ENCODE results near the gene MEGF8.

MEGF8 gene

GRCh38 chr19:42278452-42279154 is 46.8 kb upstream of the MEGF8 start:
- H3K14ac ChIP-seq (ENCODE audit: low read length in 2 of 2) = no peak overlapping the region
- H2AFZ ChIP-seq (ENCODE audit: low read depth, low read length) = no peak overlapping the region
- no peak overlapping the region for H2BK12ac ChIP-seq (ENCODE audit: low read length in 2 of 2)
- H4K8ac ChIP-seq (ENCODE audit: low read length) = no peak overlapping the region
- H3K4me3 ChIP-seq (ENCODE audit: insufficient read depth in 1 of 2, low read depth in 1 of 2, low read length in 2 of 2) = peak overlapping the region in 1 of 2 experiments; percentile 23
- H3K23ac ChIP-seq (ENCODE audit: low read length in 2 of 2) = no peak overlapping the region
- H3K36me3 ChIP-seq (ENCODE audit: control insufficient read depth in 1 of 2, insufficient read depth in 2 of 2, low read depth in 1 of 2, low read length in 2 of 2) = peaks cover 38 to 40% of the 10 kb centered on the region in 2 experiments
- H4K91ac ChIP-seq (ENCODE audit: low read length) = peak overlapping the region; percentile 64
- H3K18ac ChIP-seq (ENCODE audit: low read depth in 1 of 2, low read length in 2 of 2) = no peak overlapping the region
- H2BK15ac ChIP-seq (ENCODE audit: low read depth, poor library complexity, severe bottlenecking) = no peak overlapping the region
- peak overlapping the region; percentile 5 for H3K4me2 ChIP-seq (ENCODE audit: low read length, poor library complexity, severe bottlenecking)
- H3K27me3 ChIP-seq (ENCODE audit: control insufficient read depth in 1 of 2, insufficient read depth in 1 of 2, low read length in 2 of 2) = no peaks in the 10 kb centered on the region
- peaks cover 2% of the 10 kb centered on the region for H3K79me1 ChIP-seq (replicated peaks; ENCODE audit: low read length, poor library complexity, severe bottlenecking)
- H2BK120ac ChIP-seq (ENCODE audit: low read depth, low read length) = no peak overlapping the region
- H2AK5ac ChIP-seq (ENCODE audit: low read length, severe bottlenecking) = peak overlapping the region; percentile 89
- peak overlapping the region; percentile 90 for H3K27ac ChIP-seq (ENCODE audit: low read length, poor library complexity, severe bottlenecking)
- H3K9me3 ChIP-seq (ENCODE audit: control insufficient read depth, low read length) = no peaks in the 10 kb centered on the region
- H3K4me1 ChIP-seq (ENCODE audit: control insufficient read depth, insufficient read depth, low read depth, low read length) = peaks cover 76% of the 10 kb centered on the region
- peak overlapping the region; percentile 67 for H2BK5ac ChIP-seq (ENCODE audit: low read depth, low read length, poor library complexity, severe bottlenecking)
- H3K4ac ChIP-seq (ENCODE audit: low read depth in 1 of 2, low read length in 2 of 2) = peak overlapping the region in 1 of 2 experiments; percentile 57
- DNase-seq = no peak
- H3K9ac ChIP-seq (ENCODE audit: low read length) = peak overlapping the region; percentile 79
- 93% methylated on average over 5 of the region's 5 CpGs for WGBS

- DNase-seq = no peak
- 29% methylated on average over 6 of the region's 6 CpGs for whole genome bisulfite sequencing
- Histone ChIP-seq H4K8ac (ENCODE audit: low read length) (peak overlapping the region; percentile 74), H3K9me3 (ENCODE audit: control insufficient read depth, low read length) (no peaks in the 10 kb centered on the region), H4K91ac (ENCODE audit: low read length) (peak overlapping the region; percentile 81), H2BK5ac (ENCODE audit: low read depth, low read length, poor library complexity, severe bottlenecking) (no peak overlapping the region), H3K4ac (ENCODE audit: low read depth in 1 of 2, low read length in 2 of 2) (peak overlapping the region; percentile 0 to 66), H2BK12ac (ENCODE audit: low read length in 2 of 2) (peak overlapping the region; percentile 21 to 33), H3K4me3 (ENCODE audit: insufficient read depth in 1 of 2, low read depth in 1 of 2, low read length in 2 of 2) (peak overlapping the region; percentile 69 to 86), H3K27ac (ENCODE audit: low read length, poor library complexity, severe bottlenecking) (peak overlapping the region; percentile 90), H3K18ac (ENCODE audit: low read depth in 1 of 2, low read length in 2 of 2) (peak overlapping the region; percentile 7 to 72), H3K4me1 (ENCODE audit: control insufficient read depth, insufficient read depth, low read depth, low read length) (peaks cover 70% of the 10 kb centered on the region), H3K23ac (ENCODE audit: low read length in 2 of 2) (no peak overlapping the region), H2AFZ (ENCODE audit: low read depth, low read length) (no peak overlapping the region), H3K27me3 (ENCODE audit: control insufficient read depth in 1 of 2, insufficient read depth in 1 of 2, low read length in 2 of 2) (no peaks in the 10 kb centered on the region), H2BK120ac (ENCODE audit: low read depth, low read length) (no peak overlapping the region), H2BK15ac (ENCODE audit: low read depth, poor library complexity, severe bottlenecking) (peak overlapping the region; percentile 9), H3K79me1 (replicated peaks; ENCODE audit: low read length, poor library complexity, severe bottlenecking) (no peaks in the 10 kb centered on the region), H3K36me3 (ENCODE audit: control insufficient read depth in 1 of 2, insufficient read depth in 2 of 2, low read depth in 1 of 2, low read length in 2 of 2) (peaks cover 31 to 32% of the 10 kb centered on the region in 2 experiments), H3K9ac (ENCODE audit: low read length) (peak overlapping the region; percentile 79), H3K14ac (ENCODE audit: low read length in 2 of 2) (no peak overlapping the region), H2AK5ac (ENCODE audit: low read length, severe bottlenecking) (peak overlapping the region; percentile 89), H3K4me2 (ENCODE audit: low read length, poor library complexity, severe bottlenecking) (peak overlapping the region; percentile 85)
Measured at GRCh38 chr19:42279155-42279901, 46.1 kb upstream of the MEGF8 start.

- H3K9ac ChIP-seq (ENCODE audit: low read length) = peak overlapping the region; percentile 79
- no peaks in the 10 kb centered on the region for H3K79me1 ChIP-seq (replicated peaks; ENCODE audit: low read length, poor library complexity, severe bottlenecking)
- H3K27me3 ChIP-seq (ENCODE audit: control insufficient read depth in 1 of 2, insufficient read depth in 1 of 2, low read length in 2 of 2) = no peaks in the 10 kb centered on the region
- H2AFZ ChIP-seq (ENCODE audit: low read depth, low read length) = no peak overlapping the region
- H2BK120ac ChIP-seq (ENCODE audit: low read depth, low read length) = peak overlapping the region; percentile 98
- no peaks in the 10 kb centered on the region for H3K9me3 ChIP-seq (ENCODE audit: control insufficient read depth, low read length)
- peak overlapping the region; percentile 91 for H4K91ac ChIP-seq (ENCODE audit: low read length)
- peak overlapping the region; percentile 89 to 99 for H3K18ac ChIP-seq (ENCODE audit: low read depth in 1 of 2, low read length in 2 of 2)
- peak overlapping the region; percentile 85 for H3K4me2 ChIP-seq (ENCODE audit: low read length, poor library complexity, severe bottlenecking)
- H4K8ac ChIP-seq (ENCODE audit: low read length) = peak overlapping the region; percentile 92
- peak overlapping the region; percentile 90 for H3K27ac ChIP-seq (ENCODE audit: low read length, poor library complexity, severe bottlenecking)
- H3K14ac ChIP-seq (ENCODE audit: low read length in 2 of 2) = peak overlapping the region in 1 of 2 experiments; percentile 68
- under 1% methylated on average over 69 of the region's 89 CpGs for whole genome bisulfite sequencing
- H3K36me3 ChIP-seq (ENCODE audit: control insufficient read depth in 1 of 2, insufficient read depth in 2 of 2, low read depth in 1 of 2, low read length in 2 of 2) = peaks cover 24% of the 10 kb centered on the region in 2 experiments
- H3K4ac ChIP-seq (ENCODE audit: low read depth in 1 of 2, low read length in 2 of 2) = peak overlapping the region; percentile 76 to 85
- no peak overlapping the region for H2AK5ac ChIP-seq (ENCODE audit: low read length, severe bottlenecking)
- H2BK15ac ChIP-seq (ENCODE audit: low read depth, poor library complexity, severe bottlenecking) = peak overlapping the region; percentile 94
- H3K23ac ChIP-seq (ENCODE audit: low read length in 2 of 2) = no peak overlapping the region
- peak overlapping the region; percentile 45 to 83 for H2BK12ac ChIP-seq (ENCODE audit: low read length in 2 of 2)
- H2BK5ac ChIP-seq (ENCODE audit: low read depth, low read length, poor library complexity, severe bottlenecking) = peak overlapping the region; percentile 80
- peak overlapping the region; percentile 69 to 86 for H3K4me3 ChIP-seq (ENCODE audit: insufficient read depth in 1 of 2, low read depth in 1 of 2, low read length in 2 of 2)
- H3K4me1 ChIP-seq (ENCODE audit: control insufficient read depth, insufficient read depth, low read depth, low read length) = peaks cover 67% of the 10 kb centered on the region
- peak; percentile 93 for DNase-seq
Measured at GRCh38 chr19:42279902-42280814, 45.3 kb upstream of the MEGF8 start.
